ENCODE measurements around the gene MASP1.

Gene MASP1

DNA sequence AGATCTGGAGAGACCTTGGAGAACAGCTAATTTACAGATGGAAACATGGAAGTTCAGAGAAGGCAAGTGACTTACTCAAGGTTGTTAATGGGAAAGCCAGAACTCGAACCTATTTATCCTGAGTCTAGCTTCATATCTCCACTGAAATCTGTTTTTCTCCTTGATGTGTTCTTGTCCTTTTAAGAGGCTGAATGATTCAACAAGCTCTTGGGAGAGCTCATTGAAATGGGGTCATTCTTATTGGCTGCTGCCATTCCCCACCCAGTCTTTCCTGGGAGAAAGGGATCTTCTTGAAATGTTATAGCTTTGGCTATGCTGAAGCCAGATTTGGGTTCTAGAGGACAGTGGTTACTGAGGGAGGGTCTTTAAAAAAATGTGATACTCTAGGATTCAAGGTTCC lies 53.3 kb downstream of the MASP1 start:
- Histone ChIP-seq H3K9me3 (ENCODE audit: low read depth, low read length) (no peaks in the 10 kb centered on the region), H3K4me3 (no peak overlapping the region), H3K9ac (ENCODE audit: insufficient read length) (no peak overlapping the region), H3K27ac (no peak overlapping the region), H3K36me3 (ENCODE audit: insufficient read depth, low read length) (no peaks in the 10 kb centered on the region)
- TF ChIP-seq POLR2AphosphoS5 (IDR thresholded peaks at IDR 0.05; ENCODE audit: borderline replicate concordance, low read depth, low read length): no peak
- no peak for DNase-seq (ENCODE audit: low read depth, low spot score)

DNA sequence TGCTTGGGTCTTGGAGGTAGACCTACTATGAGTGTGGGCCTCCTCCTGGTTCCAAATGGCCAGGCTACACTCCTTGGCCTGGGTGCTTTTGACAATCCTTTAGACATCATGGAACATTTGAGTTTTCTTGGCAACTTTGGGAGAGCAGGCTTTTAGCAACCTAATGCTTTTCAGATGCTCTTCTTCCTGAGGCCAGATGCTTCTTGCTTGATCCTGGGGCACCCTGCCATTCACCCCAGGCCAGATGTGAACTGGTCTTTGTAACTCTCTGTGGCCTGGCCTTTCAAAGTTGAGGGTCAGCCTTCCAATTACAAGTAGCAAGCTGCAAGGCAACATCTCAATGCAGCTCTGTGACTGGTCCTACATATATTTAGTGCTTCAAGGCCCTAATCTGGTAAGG lies 53.8 kb downstream of the MASP1 start:
- no peak for DNase-seq (ENCODE audit: low read depth, low spot score)
- TF ChIP-seq FOXP2 (optimal IDR thresholded peaks at IDR 0.05; ENCODE audit: control extremely low read depth, extremely low read length, insufficient read depth) (no peak), POLR2AphosphoS5 (IDR thresholded peaks at IDR 0.05; ENCODE audit: borderline replicate concordance, low read depth, low read length) (no peak), EZH2 (IDR thresholded peaks at IDR 0.05) (no peak)
- H3K9ac ChIP-seq (ENCODE audit: insufficient read length): no peak overlapping the region
- no peak overlapping the region for H3K4me3 ChIP-seq
- H3K27ac ChIP-seq: no peak overlapping the region
- no peaks in the 10 kb centered on the region for H3K9me3 ChIP-seq (ENCODE audit: low read depth, low read length)
- no peaks in the 10 kb centered on the region for H3K36me3 ChIP-seq (ENCODE audit: insufficient read depth, low read length)

GRCh38 chr3:187236962-187237361 lies 54.6 kb downstream of the MASP1 start:
- H3K27ac ChIP-seq: no peak overlapping the region
- H3K9ac ChIP-seq (ENCODE audit: insufficient read length): no peak overlapping the region
- no peaks in the 10 kb centered on the region for H3K9me3 ChIP-seq (ENCODE audit: low read depth, low read length)
- no peaks in the 10 kb centered on the region for H3K36me3 ChIP-seq (ENCODE audit: insufficient read depth, low read length)
- no peak for TF ChIP-seq EZH2 (IDR thresholded peaks at IDR 0.05)
- TF ChIP-seq POLR2AphosphoS5 (IDR thresholded peaks at IDR 0.05; ENCODE audit: borderline replicate concordance, low read depth, low read length): no peak
- TF ChIP-seq FOXP2 (optimal IDR thresholded peaks at IDR 0.05; ENCODE audit: control extremely low read depth, extremely low read length, insufficient read depth): no peak
- H3K4me3 ChIP-seq: no peak overlapping the region
- no peak for DNase-seq (ENCODE audit: low read depth, low spot score)

- Histone ChIP-seq H3K9ac (ENCODE audit: insufficient read length) (no peak overlapping the region), H3K4me3 (no peak overlapping the region), H3K27ac (no peak overlapping the region), H3K9me3 (ENCODE audit: low read depth, low read length) (no peaks in the 10 kb centered on the region), H3K36me3 (ENCODE audit: insufficient read depth, low read length) (no peaks in the 10 kb centered on the region)
- TF ChIP-seq POLR2AphosphoS5 (IDR thresholded peaks at IDR 0.05; ENCODE audit: borderline replicate concordance, low read depth, low read length) (no peak), EZH2 (IDR thresholded peaks at IDR 0.05) (no peak), FOXP2 (optimal IDR thresholded peaks at IDR 0.05; ENCODE audit: control extremely low read depth, extremely low read length, insufficient read depth) (no peak)
- no peak for DNase-seq (ENCODE audit: low read depth, low spot score)
Observed at GRCh38 chr3:187230011-187230410, 61.5 kb downstream of the MASP1 start.

DNA sequence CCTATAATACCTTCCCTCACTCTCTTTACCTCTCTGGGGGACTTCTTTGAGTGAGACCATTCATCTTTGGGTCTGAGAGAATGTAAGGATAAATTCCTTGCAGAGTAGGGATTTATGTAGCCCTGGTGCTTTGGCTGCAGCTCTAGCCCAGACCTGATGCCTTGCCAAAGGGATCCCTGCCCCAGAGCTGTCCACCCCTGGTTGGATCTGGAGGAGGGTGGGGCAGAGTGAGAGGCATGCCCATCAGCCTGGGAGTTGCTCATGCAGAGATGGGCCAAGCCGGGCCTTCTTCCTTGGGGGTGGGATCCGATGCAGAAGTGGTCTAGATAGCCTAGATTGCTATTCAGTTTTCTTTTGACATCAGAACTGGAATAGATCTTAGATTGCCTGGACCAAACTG lies 62.8 kb downstream of the MASP1 start:
- no peak overlapping the region for H3K9ac ChIP-seq (ENCODE audit: insufficient read length)
- H3K36me3 ChIP-seq (ENCODE audit: insufficient read depth, low read length): no peaks in the 10 kb centered on the region
- H3K9me3 ChIP-seq (ENCODE audit: low read depth, low read length): no peaks in the 10 kb centered on the region
- H3K27ac ChIP-seq: no peak overlapping the region
- TF ChIP-seq EZH2 (IDR thresholded peaks at IDR 0.05) (no peak), FOXP2 (optimal IDR thresholded peaks at IDR 0.05; ENCODE audit: control extremely low read depth, extremely low read length, insufficient read depth) (no peak), POLR2AphosphoS5 (IDR thresholded peaks at IDR 0.05; ENCODE audit: borderline replicate concordance, low read depth, low read length) (no peak)
- no peak overlapping the region for H3K4me3 ChIP-seq
- no peak for DNase-seq (ENCODE audit: low read depth, low spot score)

GRCh38 chr3:187227658-187228258 lies 63.8 kb downstream of the MASP1 start:
- TF ChIP-seq EZH2 (IDR thresholded peaks at IDR 0.05) (no peak), POLR2AphosphoS5 (IDR thresholded peaks at IDR 0.05; ENCODE audit: borderline replicate concordance, low read depth, low read length) (no peak), FOXP2 (optimal IDR thresholded peaks at IDR 0.05; ENCODE audit: control extremely low read depth, extremely low read length, insufficient read depth) (no peak)
- no peak overlapping the region for H3K27ac ChIP-seq
- DNase-seq (ENCODE audit: low read depth, low spot score): no peak

GRCh38 chr3:187223799-187224198 lies 67.7 kb downstream of the MASP1 start:
- H3K36me3 ChIP-seq (ENCODE audit: insufficient read depth, low read length): no peaks in the 10 kb centered on the region
- H3K4me3 ChIP-seq: no peak overlapping the region
- DNase-seq (ENCODE audit: low read depth, low spot score): no peak
- no peaks in the 10 kb centered on the region for H3K9me3 ChIP-seq (ENCODE audit: low read depth, low read length)
- H3K27ac ChIP-seq: no peak overlapping the region
- TF ChIP-seq FOXP2 (optimal IDR thresholded peaks at IDR 0.05; ENCODE audit: control extremely low read depth, extremely low read length, insufficient read depth) (no peak), EZH2 (IDR thresholded peaks at IDR 0.05) (no peak)
- no peak overlapping the region for H3K9ac ChIP-seq (ENCODE audit: insufficient read length)

More at GRCh38 chr3:187227658-187228258, 63.8 kb downstream of the MASP1 start:
- Histone ChIP-seq H3K36me3 (ENCODE audit: insufficient read depth, low read length) (no peaks in the 10 kb centered on the region), H3K9ac (ENCODE audit: insufficient read length) (no peak overlapping the region), H3K9me3 (ENCODE audit: low read depth, low read length) (no peaks in the 10 kb centered on the region), H3K4me3 (no peak overlapping the region)

DNA sequence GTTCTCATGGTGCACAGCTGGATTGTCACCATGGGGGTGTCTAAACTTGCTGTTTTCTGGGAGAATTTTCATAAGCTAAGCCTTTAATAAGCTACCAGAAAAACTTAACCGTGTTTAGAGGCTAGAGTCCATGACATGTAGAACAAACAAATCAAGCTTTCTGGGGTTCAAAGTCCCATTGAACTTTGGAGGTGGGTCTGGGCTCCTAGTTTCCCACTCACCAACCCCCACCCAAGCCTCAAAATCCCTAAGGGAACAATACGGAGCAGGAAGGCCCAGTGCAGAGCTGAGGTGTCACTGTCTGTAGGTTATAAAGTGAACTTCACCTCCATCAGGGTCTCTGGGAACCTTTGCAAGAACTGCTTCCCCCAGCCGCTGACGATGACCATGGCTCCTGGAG lies 68.7 kb downstream of the MASP1 start:
- Histone ChIP-seq H3K9me3 (ENCODE audit: low read depth, low read length) (no peaks in the 10 kb centered on the region), H3K4me3 (no peak overlapping the region), H3K36me3 (ENCODE audit: insufficient read depth, low read length) (no peaks in the 10 kb centered on the region), H3K9ac (ENCODE audit: insufficient read length) (no peak overlapping the region), H3K27ac (no peak overlapping the region)
- TF ChIP-seq FOXP2 (optimal IDR thresholded peaks at IDR 0.05; ENCODE audit: control extremely low read depth, extremely low read length, insufficient read depth): no peak
- no peak for TF ChIP-seq POLR2AphosphoS5 (IDR thresholded peaks at IDR 0.05; ENCODE audit: borderline replicate concordance, low read depth, low read length)
- no peak for DNase-seq (ENCODE audit: low read depth, low spot score)

DNA sequence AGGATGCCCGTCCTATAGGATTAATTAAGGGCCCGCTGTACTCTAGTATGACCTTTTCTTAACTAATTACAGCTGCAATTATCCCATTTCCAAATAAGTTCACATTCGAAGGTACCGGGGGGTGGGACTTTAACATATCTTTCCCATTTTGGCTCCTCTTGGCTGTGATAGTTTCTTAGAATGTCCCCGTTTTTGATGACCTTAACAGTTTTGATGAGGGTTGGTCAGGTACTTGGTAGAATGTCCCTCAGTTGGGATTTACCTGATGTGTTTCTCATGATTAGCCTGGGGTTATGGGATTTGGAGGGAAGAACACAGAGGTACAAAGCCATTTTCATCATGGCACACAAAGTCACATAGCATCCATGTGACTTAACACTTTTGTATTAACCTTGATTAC lies 76.1 kb downstream of the MASP1 start:
- H3K36me3 ChIP-seq (ENCODE audit: insufficient read depth, low read length): no peaks in the 10 kb centered on the region
- H3K9me3 ChIP-seq (ENCODE audit: low read depth, low read length): no peaks in the 10 kb centered on the region
- H3K9ac ChIP-seq (ENCODE audit: insufficient read length): no peak overlapping the region
- TF ChIP-seq FOXP2 (optimal IDR thresholded peaks at IDR 0.05; ENCODE audit: control extremely low read depth, extremely low read length, insufficient read depth) (no peak), EZH2 (IDR thresholded peaks at IDR 0.05) (no peak), POLR2AphosphoS5 (IDR thresholded peaks at IDR 0.05; ENCODE audit: borderline replicate concordance, low read depth, low read length) (no peak)
- no peak overlapping the region for H3K4me3 ChIP-seq
- H3K27ac ChIP-seq: no peak overlapping the region
- no peak for DNase-seq (ENCODE audit: low read depth, low spot score)

All from SK-N-MC (cell line).